Right lobe of liver (tissue), 4 donors: ENCODE data around the gene TTLL4.

Experiments
- POLR2A ChIP-seq: fragments of 450-650 bp; IDR thresholded peaks from one replicate; pipeline ENCODE4 v1.6.1; 2017; ENCODE audit warnings: antibody characterized with exemption, mild to moderate bottlenecking
- TF ChIP-seq, protein P1 (sequence below), 4 donors: fragments of 200-600 bp in 3 of 4; fragments of 450-650 bp in 1 of 4; IDR thresholded peaks; one replicate each; pipeline versions ENCODE4 v1.5.1 to v1.8.0; 2016 to 2022; ENCODE audit warnings: antibody characterized with exemption in 4 of 4, mild to moderate bottlenecking in 2 of 4
- donor health status: DM: no; HTN: no; CAD: no.
- donor health status: DM: no; HTN: no; CAD: no.
- donor health status: DM: no; HTN: yes; CAD: no.

DNA sequence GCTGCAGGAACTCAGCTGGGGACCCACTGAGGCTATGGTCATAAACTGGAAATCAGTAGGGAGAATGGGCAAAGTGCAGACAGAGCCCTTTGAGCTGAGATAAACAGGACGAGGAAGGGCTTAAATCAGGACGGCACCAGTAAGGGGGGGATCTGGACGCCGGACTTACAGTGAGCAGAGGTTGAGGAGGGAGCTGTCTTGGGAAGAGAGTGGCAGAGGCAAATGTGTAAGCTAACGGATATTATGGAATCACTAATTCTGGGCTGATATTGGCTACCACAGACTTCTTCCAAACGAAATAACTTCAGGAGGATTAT lies 71.9 kb downstream of the TTLL4 start:
- TF ChIP-seq, protein P1, sequence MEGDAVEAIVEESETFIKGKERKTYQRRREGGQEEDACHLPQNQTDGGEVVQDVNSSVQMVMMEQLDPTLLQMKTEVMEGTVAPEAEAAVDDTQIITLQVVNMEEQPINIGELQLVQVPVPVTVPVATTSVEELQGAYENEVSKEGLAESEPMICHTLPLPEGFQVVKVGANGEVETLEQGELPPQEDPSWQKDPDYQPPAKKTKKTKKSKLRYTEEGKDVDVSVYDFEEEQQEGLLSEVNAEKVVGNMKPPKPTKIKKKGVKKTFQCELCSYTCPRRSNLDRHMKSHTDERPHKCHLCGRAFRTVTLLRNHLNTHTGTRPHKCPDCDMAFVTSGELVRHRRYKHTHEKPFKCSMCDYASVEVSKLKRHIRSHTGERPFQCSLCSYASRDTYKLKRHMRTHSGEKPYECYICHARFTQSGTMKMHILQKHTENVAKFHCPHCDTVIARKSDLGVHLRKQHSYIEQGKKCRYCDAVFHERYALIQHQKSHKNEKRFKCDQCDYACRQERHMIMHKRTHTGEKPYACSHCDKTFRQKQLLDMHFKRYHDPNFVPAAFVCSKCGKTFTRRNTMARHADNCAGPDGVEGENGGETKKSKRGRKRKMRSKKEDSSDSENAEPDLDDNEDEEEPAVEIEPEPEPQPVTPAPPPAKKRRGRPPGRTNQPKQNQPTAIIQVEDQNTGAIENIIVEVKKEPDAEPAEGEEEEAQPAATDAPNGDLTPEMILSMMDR (IDR thresholded peaks at IDR 0.05) = no peak
- no peak for TF ChIP-seq POLR2A
